Peyer's patch (tissue), 4 donors: Measurements from ENCODE around the gene PANK1. TPM values are rescaled to one million over a fixed set of nuclear protein-coding genes. Genes with fewer than 3 reads are reported as not detected.

Experiments
- DNase-seq, 3 donors: peaks; one replicate each; pipeline ENCODE4 v3.0.0-alpha.2; 2017 to 2019
- H3K27ac ChIP-seq, 4 donors: fragments of 200-600 bp; sonication (generic); one replicate each; pipeline ENCODE4 v1.5.1; 2016 to 2019
- H3K27me3 ChIP-seq, 2 donors: fragments of 200-600 bp; sonication (generic); one replicate each; pipeline ENCODE4 v1.5.1; 2019
- H3K36me3 ChIP-seq, 3 donors: fragments of 200-600 bp; sonication (generic); one replicate each; pipeline ENCODE4 v1.5.1; 2016 to 2019
- H3K4me1 ChIP-seq, 4 donors: fragments of 200-600 bp; sonication (generic); one replicate each; pipeline ENCODE4 v1.5.1; 2016 to 2019
- H3K4me3 ChIP-seq, 4 donors: fragments of 200-600 bp; sonication (generic); 1 replicate in 3 of 4; 2 replicates in 1 of 4; pipeline ENCODE4 v1.5.1; 2016 to 2019; ENCODE audit warnings: mild to moderate bottlenecking in 1 of 4
- H3K9me3 ChIP-seq, 4 donors: fragments of 200-600 bp; sonication (generic); one replicate each; pipeline ENCODE4 v1.5.1; 2016 to 2019; ENCODE audit warnings: mild to moderate bottlenecking in 1 of 4
- CTCF ChIP-seq, 6 experiments: fragments of 450-650 bp in 4 of 6; fragments of 200-600 bp in 2 of 6; sonication (generic) in 1 of 6; IDR thresholded peaks; one replicate each; pipeline ENCODE4 v1.5.1; 2017 to 2019; ENCODE audit warnings: antibody characterized with exemption in 6 of 6, mild to moderate bottlenecking in 3 of 6, moderate library complexity in 1 of 6
- POLR2A ChIP-seq, 2 donors: fragments of 450-650 bp; IDR thresholded peaks; one replicate each; pipeline ENCODE4 v1.5.1; 2017; ENCODE audit warnings: antibody characterized with exemption in 2 of 2, mild to moderate bottlenecking in 2 of 2, moderate library complexity in 2 of 2
- total RNA-seq, 4 donors: library from RNA; depleted of rRNA; stranded (reverse); fragments of >200 nt; gene quantifications; one replicate each; pipeline ENCODE4 v1.1.0, GENCODE V29; 2016

PANK1 gene
- total RNA-seq, 4 donors from 2014 or later = 22.3 to 45.9 (median 33.9) TPM

- H3K27me3 ChIP-seq = no peaks in the 10 kb centered on the region
- no peak for DNase-seq
- no peak for TF ChIP-seq POLR2A (IDR thresholded peaks at IDR 0.05)
- no peak for TF ChIP-seq CTCF (IDR thresholded peaks at IDR 0.05)
These were observed 69.0 kb downstream of the PANK1 start for GRCh38 chr10:89576022-89576421.

GRCh38 chr10:89575031-89575430 is 70.0 kb downstream of the PANK1 start:
- H3K9me3 ChIP-seq = no peaks in the 10 kb centered on the region
- TF ChIP-seq POLR2A (IDR thresholded peaks at IDR 0.05) (no peak), CTCF (IDR thresholded peaks at IDR 0.05) (no peak)
- no peak overlapping the region for H3K27ac ChIP-seq

More at GRCh38 chr10:89576022-89576421, 69.0 kb downstream of the PANK1 start:
- no peaks in the 10 kb centered on the region for H3K9me3 ChIP-seq
- no peaks in the 10 kb centered on the region for H3K4me1 ChIP-seq
- H3K4me3 ChIP-seq = no peak overlapping the region
- no peak overlapping the region for H3K27ac ChIP-seq
- no peaks in the 10 kb centered on the region for H3K36me3 ChIP-seq

GRCh38 chr10:89574368-89574767 is 70.7 kb downstream of the PANK1 start:
- no peaks in the 10 kb centered on the region for H3K36me3 ChIP-seq
- TF ChIP-seq POLR2A (IDR thresholded peaks at IDR 0.05) (no peak), CTCF (IDR thresholded peaks at IDR 0.05) (no peak)
- H3K4me3 ChIP-seq = no peak overlapping the region
- H3K4me1 ChIP-seq = no peaks in the 10 kb centered on the region
- no peaks in the 10 kb centered on the region for H3K27me3 ChIP-seq
- DNase-seq = no peak
- no peaks in the 10 kb centered on the region for H3K9me3 ChIP-seq
- H3K27ac ChIP-seq = no peak overlapping the region

More at GRCh38 chr10:89575031-89575430, 70.0 kb downstream of the PANK1 start:
- no peak overlapping the region for H3K4me3 ChIP-seq
- H3K36me3 ChIP-seq = no peaks in the 10 kb centered on the region
- no peaks in the 10 kb centered on the region for H3K4me1 ChIP-seq
- DNase-seq = no peak
- H3K27me3 ChIP-seq = no peaks in the 10 kb centered on the region

GRCh38 chr10:89567576-89568245 is 77.3 kb downstream of the PANK1 start:
- H3K36me3 ChIP-seq = no peaks in the 10 kb centered on the region
- no peak for TF ChIP-seq CTCF (IDR thresholded peaks at IDR 0.05)
- no peak for TF ChIP-seq POLR2A (IDR thresholded peaks at IDR 0.05)
- H3K4me3 ChIP-seq = no peak overlapping the region
- H3K4me1 ChIP-seq = no peaks in the 10 kb centered on the region
- H3K27me3 ChIP-seq = no peaks in the 10 kb centered on the region
- H3K27ac ChIP-seq = no peak overlapping the region
- H3K9me3 ChIP-seq = no peaks in the 10 kb centered on the region
- DNase-seq = no peak

GRCh38 chr10:89566992-89567391 is 78.0 kb downstream of the PANK1 start:
- DNase-seq = no peak
- TF ChIP-seq POLR2A (IDR thresholded peaks at IDR 0.05) (no peak), CTCF (IDR thresholded peaks at IDR 0.05) (no peak)
- Histone ChIP-seq H3K4me1 (no peaks in the 10 kb centered on the region), H3K27ac (no peak overlapping the region), H3K9me3 (no peaks in the 10 kb centered on the region), H3K4me3 (no peak overlapping the region), H3K27me3 (no peaks in the 10 kb centered on the region), H3K36me3 (no peaks in the 10 kb centered on the region)
